ENCODE measurements around the gene ACTR3C.

DNA sequence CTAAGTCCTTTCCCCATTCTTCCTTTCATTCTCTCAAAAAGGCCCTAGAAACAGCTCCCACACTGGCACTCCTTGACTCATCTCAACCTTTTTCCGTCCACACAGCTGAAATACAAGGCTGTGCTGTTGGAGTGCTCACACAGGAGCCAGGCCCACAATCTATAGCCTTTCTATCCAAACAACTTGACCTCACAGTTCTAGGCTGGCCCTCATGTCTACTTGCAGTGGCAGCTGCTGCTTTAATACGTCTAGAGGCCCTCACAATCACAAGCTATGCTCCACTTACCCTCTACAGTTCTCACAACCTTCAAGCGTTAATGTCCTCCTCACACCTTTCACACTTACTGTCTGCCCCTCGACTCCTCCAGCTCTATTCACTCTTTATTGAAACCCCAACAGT lies 12.2 kb downstream of the ACTR3C start:
- TF ChIP-seq, protein P1, sequence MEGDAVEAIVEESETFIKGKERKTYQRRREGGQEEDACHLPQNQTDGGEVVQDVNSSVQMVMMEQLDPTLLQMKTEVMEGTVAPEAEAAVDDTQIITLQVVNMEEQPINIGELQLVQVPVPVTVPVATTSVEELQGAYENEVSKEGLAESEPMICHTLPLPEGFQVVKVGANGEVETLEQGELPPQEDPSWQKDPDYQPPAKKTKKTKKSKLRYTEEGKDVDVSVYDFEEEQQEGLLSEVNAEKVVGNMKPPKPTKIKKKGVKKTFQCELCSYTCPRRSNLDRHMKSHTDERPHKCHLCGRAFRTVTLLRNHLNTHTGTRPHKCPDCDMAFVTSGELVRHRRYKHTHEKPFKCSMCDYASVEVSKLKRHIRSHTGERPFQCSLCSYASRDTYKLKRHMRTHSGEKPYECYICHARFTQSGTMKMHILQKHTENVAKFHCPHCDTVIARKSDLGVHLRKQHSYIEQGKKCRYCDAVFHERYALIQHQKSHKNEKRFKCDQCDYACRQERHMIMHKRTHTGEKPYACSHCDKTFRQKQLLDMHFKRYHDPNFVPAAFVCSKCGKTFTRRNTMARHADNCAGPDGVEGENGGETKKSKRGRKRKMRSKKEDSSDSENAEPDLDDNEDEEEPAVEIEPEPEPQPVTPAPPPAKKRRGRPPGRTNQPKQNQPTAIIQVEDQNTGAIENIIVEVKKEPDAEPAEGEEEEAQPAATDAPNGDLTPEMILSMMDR (IDR thresholded peaks at IDR 0.05) = no peak
- TF ChIP-seq POLR2A (IDR thresholded peaks at IDR 0.05) (no peak), POLR2AphosphoS5 (IDR thresholded peaks at IDR 0.05) (no peak), EP300 (IDR thresholded peaks at IDR 0.05) (no peak)

Data from stomach (tissue), 4 donors.